Activated CD8-positive, alpha-beta memory T cell treated with anti-CD3 and anti-CD28 coated beads, Interleukin-2, amount 50 U/mL, for 24 hours (primary cell): Measurements from ENCODE around the gene STXBP5.
"Not testable (repeated sequence)": the region's sequence is repeated elsewhere in the genome, so short reads cannot be mapped to it uniquely, and the experiment has no call there.

ENCODE experiments used
- DNase-seq: peaks from one replicate; pipeline ENCODE4 v3.0.0-alpha.2; 2020; ENCODE audit errors: extremely low read depth

The STXBP5 gene

DNA sequence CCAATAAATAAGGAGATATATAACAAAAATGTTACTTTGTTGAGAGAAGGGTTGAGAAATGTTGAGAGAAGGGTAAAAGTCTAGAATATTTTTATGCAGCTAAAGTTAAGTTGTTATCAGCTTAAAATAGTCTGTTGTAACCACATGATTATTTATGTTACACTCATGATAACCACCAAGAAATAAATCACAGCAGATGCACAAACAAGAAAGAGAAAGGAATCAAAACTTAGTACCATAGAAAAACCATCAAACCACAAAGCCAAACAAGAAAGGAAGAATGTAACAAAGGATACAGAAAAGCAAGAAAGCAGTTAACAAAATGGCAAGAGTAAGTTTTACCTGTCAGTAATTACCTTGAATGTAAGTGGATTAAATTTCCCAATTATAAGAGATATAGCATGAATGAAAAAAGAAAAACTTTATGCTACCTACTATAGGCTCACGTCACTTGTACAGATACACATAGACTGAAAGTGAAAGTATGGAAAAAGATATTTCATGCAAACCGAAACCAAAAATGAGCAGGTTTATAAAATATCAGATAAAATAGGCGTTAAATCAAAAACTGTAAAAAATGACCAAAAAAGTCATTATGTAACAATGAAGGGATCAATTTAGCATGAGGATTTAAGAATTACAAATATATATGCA, 93.6 kb downstream of the STXBP5 start:
- DNase-seq: no peak

DNA sequence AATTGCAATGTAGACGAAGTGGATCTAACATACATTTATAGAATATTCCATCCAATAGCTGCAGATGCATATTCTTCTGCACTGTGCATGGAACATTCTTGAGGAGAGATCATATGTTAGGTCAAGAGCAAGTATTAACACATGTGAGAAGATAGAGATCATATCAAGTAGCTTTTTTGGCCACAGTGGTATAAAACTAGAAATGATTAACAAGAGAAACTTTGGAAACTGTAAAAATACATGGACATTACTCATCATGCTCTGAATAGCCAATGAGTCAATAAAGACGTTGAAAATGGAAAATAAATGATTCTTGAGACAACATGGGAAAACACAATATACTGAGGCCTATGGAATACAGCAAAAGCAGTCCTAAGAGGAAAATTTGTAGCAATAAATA, 94.2 kb downstream of the STXBP5 start:
- DNase-seq: no peak

DNA sequence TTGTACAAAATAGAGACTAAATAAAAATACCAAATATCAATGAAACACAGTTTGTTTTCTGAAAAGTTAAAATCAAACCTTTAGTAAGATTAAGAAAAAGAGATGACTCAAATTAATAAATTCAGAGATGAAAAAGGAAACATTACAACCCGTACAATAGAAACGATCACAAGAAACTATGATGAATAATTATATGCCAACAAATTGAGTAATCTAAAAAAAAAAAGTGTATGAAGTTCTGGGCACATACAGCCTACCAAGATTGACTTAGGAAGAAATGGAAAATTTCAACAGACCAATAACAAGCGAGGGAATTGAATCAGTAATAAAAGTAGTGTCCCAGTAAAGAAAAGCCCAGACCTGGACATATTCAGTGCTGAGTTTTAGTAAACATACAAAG, 94.8 kb downstream of the STXBP5 start:
- DNase-seq: no peak

DNA sequence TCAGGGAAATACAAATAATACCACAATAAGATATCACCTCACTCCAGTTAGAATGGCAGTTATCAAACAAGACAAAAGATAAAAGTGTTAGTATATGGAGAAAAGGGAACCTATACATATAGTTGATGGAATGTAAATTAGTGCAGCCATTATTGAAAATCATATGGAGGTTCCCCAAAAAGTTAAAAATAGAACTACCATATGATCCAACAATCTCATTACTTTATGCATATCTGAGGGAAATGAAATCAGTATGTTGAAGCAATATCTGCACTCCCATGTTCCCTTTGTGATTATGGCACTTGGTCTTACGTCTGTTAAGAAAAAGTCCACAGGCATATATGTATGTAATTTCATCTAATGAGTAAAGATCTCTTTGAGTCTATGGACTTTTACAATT, 96.9 kb downstream of the STXBP5 start:
- DNase-seq: no peak

DNA sequence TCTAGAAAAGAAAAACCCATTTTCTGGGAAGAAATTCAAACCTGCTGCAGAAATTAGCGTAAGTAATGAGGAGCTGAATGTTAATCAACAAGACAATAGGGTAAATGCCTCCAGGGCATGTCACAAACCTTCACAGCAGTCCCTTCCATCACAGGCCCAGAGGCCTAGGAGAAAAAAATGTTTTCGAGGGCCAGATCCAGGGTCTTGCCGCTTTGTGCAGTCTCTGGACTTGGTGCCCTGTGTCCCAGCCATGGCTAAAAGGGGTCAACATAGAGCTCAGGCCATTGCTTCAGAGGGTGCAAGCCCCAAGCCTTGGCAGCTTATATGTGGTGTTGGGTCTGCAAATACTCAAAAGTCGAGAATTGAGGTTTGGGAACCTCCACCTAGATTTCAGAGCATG, 99.8 kb downstream of the STXBP5 start:
- DNase-seq: no peak

DNA sequence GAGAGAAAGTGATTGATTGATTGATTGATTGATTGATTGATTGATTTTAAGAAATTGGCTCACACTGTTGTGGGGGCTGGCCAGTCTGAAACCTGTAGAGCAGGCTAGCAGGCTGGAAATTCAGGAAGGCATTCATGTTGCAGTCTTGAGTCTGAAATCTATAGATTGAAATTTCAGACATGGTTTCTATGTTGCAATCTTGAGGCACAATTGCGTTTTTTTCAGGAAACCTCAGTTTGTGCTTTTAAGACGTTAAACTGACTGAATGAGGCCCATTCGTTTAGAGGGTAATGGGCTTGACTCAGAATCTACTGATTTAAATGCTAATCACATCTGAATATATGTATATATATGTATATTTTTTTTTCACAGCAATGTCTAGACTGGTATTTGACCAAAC, 106.3 kb downstream of the STXBP5 start:
- DNase-seq: no peak

DNA sequence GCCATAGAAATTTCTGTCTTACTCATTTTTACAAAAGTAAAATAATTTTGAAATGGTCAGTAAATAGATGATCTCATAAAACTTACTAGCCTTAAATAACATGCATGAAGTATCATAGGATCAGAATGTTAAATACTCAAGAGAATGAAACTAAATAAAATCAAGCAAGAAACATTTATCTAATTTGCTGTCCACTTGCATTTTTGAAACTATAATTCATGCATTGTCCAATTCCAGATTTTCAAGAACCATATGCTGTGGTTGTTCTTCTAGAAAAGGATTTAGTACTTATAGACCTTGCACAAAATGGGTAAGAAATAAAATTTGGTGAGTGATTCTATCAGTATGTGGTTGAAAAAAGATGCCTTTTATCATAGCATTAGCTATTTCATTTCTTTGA, 107.0 kb downstream of the STXBP5 start:
- DNase-seq: no peak

DNA sequence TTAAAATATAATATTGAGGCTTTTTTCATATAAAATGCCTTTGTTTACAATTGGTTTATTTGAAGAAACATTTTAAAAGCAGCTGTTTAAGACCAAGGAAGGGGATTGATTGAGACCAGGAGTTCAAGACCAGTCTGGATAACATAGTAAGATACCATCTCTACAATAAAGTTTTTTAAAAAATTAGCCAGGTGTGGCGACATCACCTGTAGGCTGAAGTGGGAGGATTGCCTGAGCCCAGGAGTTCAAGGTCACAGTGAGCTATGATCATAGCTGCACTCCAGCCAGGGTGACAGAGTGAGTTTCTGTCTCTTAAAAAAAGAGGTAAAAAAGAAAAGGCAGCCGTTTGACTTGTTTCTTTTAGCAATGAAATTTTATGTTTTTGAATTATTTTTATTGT, 117.0 kb downstream of the STXBP5 start:
- DNase-seq: no peak

DNA sequence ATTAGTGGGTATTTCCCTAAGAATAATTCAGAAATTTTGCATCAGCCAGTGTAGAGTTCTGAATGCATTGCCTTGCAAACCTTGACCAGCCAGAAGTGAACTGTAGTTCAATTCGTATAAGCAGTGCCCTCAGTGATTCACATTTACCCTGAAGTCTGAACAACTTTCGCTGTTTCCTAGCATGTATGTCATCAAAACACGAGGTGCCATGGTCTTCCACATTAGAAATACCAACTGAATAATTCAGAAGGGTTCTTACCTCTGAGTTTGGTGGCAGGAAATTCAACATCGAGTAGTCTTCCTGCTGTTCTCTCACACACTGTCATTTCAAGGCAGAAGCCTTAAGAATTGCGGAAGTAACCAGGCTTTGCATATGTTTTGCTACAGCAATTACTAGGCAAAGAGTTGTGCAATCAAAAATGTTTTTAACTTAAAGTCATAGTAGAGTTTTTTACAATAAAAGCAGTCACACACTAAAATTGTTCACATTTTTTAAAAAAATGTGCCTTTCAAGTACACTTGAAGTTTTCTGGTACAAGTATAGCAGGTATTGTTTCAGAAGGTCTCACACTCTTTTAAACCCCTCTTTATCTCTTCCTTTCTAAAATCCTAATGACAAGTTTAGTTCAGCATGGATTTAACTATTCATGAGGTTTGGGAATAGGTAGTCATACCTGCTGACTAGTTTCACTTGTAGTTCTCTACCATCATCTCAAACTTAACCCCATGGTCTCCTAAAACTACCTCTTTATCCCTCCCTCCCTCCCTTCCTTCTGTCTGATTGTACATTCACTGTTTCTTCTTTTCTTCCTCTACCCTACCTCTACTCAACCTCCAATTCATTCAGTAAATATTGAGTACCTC, 118.3 kb downstream of the STXBP5 start:
- no peak for DNase-seq

DNA sequence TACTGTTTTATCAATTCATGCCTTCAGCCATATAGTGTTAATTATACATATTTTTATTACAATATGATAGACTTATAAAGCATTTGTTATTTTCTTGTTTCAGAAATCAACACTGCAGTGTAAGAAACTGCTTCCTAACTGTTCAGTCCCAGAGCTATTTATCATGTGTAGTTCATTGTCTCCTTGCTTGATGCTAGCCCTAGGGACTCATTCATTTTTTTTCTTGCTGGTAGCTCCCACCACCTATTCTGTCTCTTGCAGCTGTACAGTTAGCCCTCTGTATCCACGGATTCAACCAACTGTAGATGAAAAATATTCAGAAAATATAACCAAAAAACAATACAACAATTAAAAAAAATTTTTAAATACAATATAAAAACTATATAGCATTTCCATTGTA, 121.3 kb downstream of the STXBP5 start:
- DNase-seq: no peak

DNA sequence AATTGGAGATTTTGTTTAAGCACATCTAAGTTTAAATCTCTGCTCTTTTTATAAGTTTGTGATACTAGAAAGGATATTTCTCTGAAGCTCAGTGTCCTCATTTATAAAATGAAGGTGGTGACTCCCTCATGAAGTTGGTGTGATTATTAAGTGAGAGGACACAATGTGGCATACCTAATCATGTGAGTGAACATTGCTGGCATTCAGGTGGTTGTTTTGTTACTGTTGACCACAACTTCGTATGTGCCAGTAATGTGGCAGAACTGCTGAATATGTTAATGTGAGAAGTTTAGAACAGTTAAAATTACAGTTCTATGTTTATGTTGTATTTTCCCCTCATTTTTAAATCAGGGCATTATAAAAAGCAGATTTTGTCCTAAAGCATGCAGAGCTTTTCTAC, 127.2 kb downstream of the STXBP5 start:
- DNase-seq: no peak

DNA sequence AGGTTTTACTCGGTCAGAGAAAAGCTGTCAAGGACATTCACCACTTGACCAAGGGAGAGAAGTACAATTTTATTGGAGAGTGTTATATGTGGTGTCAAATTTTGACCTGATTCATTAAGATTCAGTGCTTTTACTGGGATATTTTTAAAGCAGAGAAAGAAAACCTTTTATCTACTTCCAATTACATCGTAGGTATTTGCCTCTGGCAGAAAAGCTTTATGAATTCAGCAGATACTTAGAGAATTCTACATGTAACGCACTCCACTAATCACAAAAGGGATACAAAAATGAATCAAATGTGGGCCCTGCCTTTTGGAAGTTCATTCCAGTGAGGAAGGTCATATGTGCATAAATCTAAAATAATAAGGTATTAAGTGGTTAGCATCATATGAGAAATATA, 133.7 kb downstream of the STXBP5 start:
- DNase-seq: no peak

DNA sequence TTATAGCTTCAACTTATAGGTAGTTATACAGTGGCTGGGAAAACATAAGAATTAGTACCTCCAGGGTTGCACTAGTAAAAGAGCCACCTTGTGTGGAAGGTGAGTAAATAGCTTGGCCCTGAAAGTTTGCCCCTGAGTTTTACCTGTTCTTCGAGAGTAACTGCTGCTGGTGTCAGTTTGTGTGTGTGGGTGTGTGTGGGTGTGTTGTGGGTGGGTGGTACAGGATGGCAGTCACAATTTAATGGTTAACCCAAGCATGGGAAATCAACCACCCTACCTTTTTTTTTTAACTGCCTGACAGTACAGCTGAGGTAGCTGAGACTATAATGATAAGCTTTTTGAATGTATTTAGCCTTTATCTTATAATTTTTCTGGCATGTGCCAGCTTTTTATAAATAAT, 137.3 kb downstream of the STXBP5 start:
- DNase-seq: no peak

DNA sequence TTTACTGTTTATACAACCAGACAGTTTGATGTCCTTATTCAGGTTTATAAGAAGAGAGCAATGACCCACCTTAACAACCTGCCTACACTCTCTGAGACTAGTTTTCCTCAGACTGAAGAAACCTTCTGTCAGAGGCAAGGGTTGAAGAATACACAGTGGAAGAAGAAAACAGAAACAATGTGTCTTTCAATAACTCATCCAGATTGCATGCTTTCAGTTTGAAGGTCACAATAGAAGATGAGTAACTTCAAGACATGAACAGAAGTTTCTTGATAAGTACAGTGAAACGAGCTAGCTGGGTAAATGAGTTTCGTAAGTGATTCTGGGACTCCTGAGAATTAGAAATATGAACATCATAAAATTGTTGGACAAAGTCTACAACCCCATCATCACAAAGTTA, 141.7 kb downstream of the STXBP5 start:
- DNase-seq: no peak

DNA sequence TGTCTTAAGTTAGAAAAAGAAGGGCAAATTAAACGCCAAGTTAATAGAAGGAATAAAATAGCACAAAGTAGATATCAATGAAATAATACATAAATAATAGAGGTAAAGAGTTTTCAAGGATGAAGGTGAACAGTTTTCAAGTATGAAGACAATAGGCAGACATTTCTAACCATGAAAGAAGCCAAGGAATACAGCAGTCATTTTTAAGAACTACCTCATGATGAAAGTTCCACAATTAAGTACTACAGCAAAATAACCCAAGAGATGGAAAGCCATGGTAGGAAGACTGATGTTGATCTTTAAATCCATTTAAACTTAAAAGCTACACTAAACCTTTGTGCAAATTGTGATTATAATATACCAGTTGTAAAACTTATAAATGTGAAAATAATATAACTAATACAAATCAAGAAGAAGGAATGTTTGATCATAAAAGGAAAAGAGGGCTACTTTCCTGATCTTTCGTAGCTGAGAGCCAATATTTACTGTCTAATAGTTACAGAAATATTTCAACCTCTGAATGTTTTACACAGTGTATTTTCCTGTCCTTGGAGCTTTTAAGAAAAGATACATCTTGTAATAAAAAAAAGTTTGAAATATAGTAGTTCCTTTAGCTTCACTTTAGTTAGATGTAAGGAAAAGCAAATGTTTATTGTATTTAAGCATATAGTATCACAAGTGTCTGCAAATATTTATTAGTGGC, 143.1 kb downstream of the STXBP5 start:
- DNase-seq: no peak

DNA sequence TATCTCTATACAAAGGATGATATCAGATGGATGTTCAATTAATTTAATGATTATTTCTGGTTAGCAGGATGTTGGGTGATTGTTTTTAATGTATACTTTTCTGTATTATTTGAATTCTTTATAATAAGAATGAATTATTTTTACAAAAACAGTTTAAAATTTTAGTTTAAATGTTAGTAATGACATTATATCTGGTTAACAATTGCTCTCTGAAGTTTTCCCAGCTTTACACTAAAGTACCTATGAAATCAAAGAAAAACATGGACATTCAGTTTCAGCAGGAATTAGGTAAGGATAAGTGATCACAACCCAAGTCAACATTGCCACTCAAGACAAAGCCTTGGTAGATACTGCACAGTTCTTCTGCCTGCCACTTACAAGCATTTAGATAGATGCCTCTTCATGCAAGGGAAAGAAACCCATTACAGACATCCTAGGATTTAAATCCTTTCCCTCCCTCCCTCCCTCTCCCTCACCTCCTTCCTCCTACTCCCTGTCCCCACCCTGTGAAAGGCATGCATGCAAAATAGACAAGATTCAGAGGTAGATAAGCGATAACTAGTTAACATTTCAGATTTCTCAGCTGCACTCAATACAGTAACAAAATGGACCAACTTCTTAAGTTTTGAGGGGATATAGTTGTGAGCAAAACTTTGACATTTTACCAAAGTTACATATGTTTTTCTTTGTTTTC, 143.8 kb downstream of the STXBP5 start:
- DNase-seq: no peak

DNA sequence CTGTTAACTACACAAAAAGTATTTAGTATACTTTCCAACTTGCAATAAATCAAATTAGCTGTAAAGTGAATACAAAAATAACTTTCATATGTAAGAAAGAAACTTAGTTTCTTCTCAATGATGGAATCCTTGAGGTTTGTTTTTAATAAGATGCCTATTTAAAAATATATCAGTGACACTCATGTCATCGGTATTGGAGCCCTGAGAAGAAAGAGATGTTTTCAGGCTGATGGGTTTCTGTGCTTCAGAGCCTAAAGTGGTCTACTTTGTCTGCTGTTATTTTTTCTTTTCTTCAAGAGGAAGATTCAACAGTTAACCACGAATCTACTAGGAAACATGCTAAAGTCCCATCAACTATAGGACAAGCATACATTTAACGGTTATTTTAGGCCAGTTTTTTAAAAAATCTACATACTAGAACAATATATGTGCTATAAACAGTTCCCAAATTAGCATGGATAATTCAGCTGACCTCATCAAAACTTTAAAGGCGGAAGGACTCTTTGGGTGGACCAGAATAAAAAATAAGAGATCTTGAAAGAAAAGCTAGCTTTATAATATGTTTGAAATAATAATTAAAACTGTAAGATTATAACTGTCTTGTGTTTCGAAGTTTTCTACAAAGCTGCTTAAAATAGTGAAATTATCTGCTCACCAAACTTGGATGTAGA, 157.2 kb downstream of the STXBP5 start:
- no peak for DNase-seq

DNA sequence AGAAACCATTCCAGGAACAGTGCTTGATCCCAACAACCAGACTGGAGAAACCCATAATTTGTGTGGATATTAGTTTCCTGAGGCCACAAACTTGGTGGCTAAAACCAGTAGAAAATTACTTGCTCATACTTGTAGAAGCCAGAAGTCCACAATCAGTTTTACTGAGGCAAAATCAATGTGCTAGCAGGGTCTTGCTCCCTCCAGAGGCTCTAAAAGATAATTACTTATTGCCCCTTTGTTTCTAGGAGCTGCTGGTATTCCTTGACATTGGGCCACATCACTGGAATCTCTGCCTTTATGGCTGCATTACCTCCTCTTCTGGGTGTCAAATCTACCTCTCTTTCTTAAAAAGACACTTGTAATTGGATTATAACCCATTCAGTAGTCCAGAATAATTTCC, 162.1 kb downstream of the STXBP5 start:
- DNase-seq: no peak

DNA sequence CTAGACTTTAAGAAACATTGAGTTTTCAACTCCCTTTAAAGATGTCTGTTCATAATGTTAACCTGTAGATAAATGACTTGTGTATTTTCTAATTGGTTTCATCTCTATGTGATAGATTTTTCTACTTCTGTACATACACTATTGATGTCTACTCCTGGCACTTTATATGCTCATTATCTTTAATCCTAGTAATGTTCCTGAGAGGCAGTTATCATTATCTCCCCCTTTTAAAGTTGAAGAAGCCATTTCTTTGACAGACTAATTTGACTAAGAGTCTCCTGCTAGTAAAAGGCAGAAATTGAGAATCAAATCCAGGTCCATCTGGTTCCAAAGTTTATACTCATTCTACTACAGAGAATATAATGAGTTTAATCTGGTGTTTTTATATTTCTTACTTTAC, 167.1 kb downstream of the STXBP5 start:
- no peak for DNase-seq

DNA sequence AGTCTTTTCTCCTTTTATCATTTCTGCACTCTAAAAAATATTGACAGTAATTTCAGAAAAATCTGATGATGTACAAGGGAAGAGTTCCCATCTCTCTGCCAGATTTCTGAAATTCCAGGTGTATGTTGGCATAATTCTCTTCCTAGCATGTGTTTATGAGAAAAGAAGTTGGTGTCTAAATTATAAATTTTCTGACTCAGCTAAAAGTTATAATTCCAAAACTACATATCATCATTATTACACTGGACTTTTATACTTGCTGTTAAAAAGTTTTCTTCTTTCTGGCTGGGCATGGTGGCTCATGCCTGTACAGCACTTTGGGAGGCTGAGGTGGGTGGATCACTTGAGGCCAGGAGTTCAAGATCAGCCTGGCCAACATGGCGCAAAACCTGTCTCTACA, 168.6 kb downstream of the STXBP5 start:
- DNase-seq: no peak

DNA sequence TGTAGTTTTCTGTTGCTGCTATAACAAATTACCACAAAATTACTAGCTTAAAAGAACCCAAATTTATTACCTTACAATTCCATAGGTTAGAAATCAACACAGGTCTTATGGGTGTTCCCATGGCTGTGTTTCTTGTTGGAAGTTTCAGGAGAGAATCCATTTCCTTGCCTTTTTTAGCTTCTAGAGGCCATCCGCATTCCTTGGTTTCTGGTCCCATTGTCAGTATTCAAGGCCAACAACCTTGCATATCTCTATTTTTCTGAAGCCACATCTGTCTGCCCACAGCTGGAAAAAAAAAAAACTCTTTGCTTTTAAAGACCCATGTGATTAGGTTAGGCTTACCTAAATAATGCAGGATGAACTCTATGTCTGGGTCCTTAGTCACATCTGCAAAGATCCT, 174.6 kb downstream of the STXBP5 start:
- no peak for DNase-seq

DNA sequence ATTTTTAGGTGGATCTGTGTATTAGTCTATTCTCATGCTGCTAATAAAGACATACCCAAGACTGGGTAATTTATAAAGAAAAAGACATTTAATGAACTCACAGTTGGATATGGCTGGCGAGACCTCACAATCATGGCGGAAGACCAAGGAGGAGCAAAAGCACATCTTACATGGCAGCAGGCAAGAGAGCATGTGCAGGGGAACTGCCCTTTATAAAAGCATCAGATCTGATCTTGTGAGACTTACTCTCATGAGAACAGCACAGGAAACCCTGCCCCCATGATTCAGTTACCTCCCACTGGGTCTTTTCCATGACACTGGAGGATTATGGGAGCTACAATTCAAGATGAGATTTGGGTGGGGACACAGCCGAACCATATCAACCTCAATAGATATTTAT, 176.6 kb downstream of the STXBP5 start:
- not testable (repeated sequence) for DNase-seq
